ENCODE data around the gene C16orf95. TPM values are rescaled to one million over a fixed set of nuclear protein-coding genes. Genes with fewer than 3 reads are reported as not detected.

The C16orf95 gene
- total RNA-seq, 2 donors from 2014 or later: 6.4 to 7.8 TPM

DNA sequence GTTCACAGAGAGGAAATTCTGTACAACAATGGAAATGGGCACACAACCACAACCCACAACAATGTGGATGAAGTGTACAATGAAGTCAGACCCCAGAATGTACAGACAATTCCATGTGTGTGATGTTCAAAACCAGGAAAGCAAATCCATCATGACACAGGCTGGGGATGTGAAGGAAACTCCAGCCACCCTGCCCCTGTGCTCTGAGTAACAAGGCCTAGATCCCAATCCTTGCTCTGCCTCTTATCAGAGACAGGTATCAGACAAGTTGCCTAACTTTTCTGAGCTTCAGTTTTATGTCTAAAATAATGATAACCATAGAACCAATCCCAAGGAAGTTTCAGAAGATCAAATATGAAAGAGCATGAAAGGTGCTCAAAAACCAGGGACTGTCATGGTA, 1.8 kb upstream of the C16orf95 start:
- no peak for DNase-seq
- Mint-ChIP-seq H3K36me3 (ENCODE audit: low read depth) (no peaks in the 10 kb centered on the region), H3K27ac (no peak overlapping the region), H3K9me3 (no peaks in the 10 kb centered on the region), H3K4me3 (peak overlapping the region; percentile 94), H3K4me1 (peaks cover 8% of the 10 kb centered on the region), H3K27me3 (ENCODE audit: insufficient read depth) (no peaks in the 10 kb centered on the region)
- no peaks in the 10 kb centered on the region for H3K36me3 ChIP-seq (ENCODE audit: control insufficient read depth, insufficient read depth, low read length)
- TF ChIP-seq, protein P1, sequence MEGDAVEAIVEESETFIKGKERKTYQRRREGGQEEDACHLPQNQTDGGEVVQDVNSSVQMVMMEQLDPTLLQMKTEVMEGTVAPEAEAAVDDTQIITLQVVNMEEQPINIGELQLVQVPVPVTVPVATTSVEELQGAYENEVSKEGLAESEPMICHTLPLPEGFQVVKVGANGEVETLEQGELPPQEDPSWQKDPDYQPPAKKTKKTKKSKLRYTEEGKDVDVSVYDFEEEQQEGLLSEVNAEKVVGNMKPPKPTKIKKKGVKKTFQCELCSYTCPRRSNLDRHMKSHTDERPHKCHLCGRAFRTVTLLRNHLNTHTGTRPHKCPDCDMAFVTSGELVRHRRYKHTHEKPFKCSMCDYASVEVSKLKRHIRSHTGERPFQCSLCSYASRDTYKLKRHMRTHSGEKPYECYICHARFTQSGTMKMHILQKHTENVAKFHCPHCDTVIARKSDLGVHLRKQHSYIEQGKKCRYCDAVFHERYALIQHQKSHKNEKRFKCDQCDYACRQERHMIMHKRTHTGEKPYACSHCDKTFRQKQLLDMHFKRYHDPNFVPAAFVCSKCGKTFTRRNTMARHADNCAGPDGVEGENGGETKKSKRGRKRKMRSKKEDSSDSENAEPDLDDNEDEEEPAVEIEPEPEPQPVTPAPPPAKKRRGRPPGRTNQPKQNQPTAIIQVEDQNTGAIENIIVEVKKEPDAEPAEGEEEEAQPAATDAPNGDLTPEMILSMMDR (conservative IDR thresholded peaks at IDR 0.05): no peak
- H3K4me1 ChIP-seq (ENCODE audit: control insufficient read depth, insufficient read depth, low read length): no peaks in the 10 kb centered on the region
- no peaks in the 10 kb centered on the region for H3K27me3 ChIP-seq (ENCODE audit: control insufficient read depth, insufficient read depth, low read length, poor library complexity, severe bottlenecking)
- no peak overlapping the region for H3K27ac ChIP-seq (ENCODE audit: low read depth, low read length)
- no peak overlapping the region for H3K4me3 ChIP-seq (ENCODE audit: low read length)
- no peak overlapping the region for H3K9ac ChIP-seq (ENCODE audit: extremely low read depth, low read length, poor library complexity, severe bottlenecking)
- H3K9me3 ChIP-seq (ENCODE audit: control insufficient read depth, low read length): no peaks in the 10 kb centered on the region

DNA sequence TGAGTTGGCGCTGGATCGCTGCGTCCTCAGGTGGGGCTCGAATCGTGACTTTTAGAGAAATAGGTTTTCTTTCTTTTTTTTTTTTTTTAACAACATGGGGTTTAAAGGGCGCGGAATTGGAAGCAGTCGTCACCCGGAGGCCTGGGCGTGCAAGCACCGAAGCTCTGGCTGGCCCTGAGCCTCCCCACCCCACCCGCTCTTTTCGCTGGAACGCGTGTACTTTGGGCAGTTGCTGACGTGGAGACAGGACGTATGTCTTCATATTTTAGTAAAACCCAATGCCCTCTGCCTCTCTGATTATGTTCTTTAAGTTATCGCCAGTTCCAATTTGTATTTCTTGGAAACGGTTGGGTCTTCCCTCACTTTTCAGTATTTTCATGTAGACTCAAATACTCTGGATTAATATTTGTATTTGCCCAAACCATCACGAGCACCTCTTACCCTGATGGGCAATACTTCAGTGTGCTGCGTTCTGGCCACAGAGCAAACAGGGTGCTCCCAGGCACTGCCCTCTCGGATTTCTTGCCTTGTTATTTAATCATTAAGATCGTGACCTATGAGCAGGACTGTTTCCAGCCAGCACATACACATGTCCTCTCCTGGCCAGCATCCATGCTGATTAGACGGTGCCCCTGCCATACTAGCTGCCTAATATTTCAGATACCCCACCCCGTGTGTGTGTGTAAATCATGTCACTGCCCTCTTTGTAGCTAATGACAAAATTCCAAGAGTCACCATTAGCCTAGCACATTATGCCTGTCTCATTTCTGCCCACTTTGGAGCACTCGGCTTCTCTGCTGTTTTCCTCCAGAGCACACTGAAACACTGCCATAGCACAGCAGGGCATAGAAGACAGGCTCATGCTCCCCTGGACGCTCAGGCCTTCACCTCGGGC, 805 bp upstream of the C16orf95 start:
- Mint-ChIP-seq H3K36me3 (ENCODE audit: low read depth) (no peaks in the 10 kb centered on the region), H3K27ac (peak overlapping the region; percentile 96), H3K27me3 (ENCODE audit: insufficient read depth) (no peaks in the 10 kb centered on the region), H3K4me1 (peaks cover 8% of the 10 kb centered on the region), H3K9me3 (no peaks in the 10 kb centered on the region), H3K4me3 (peak overlapping the region; percentile 94)
- WGBS, 2 experiments (ENCODE audit: insufficient coverage in 1 of 2, insufficient read length in 1 of 2): 15 to 22% methylated on average over 13 to 26 of the region's 28 CpGs
- Histone ChIP-seq H3K9ac (ENCODE audit: extremely low read depth, low read length, poor library complexity, severe bottlenecking) (peak overlapping the region; percentile 90), H3K27ac (ENCODE audit: low read depth, low read length) (peak overlapping the region; percentile 61), H3K4me1 (ENCODE audit: control insufficient read depth, insufficient read depth, low read length) (no peaks in the 10 kb centered on the region), H3K36me3 (ENCODE audit: control insufficient read depth, insufficient read depth, low read length) (no peaks in the 10 kb centered on the region), H3K9me3 (ENCODE audit: control insufficient read depth, low read length) (no peaks in the 10 kb centered on the region), H3K27me3 (ENCODE audit: control insufficient read depth, insufficient read depth, low read length, poor library complexity, severe bottlenecking) (no peaks in the 10 kb centered on the region), H3K4me3 (ENCODE audit: low read length) (peak overlapping the region; percentile 90)
- TF ChIP-seq, protein P1 (conservative IDR thresholded peaks at IDR 0.05): no peak
- DNase-seq: no peak

DNA sequence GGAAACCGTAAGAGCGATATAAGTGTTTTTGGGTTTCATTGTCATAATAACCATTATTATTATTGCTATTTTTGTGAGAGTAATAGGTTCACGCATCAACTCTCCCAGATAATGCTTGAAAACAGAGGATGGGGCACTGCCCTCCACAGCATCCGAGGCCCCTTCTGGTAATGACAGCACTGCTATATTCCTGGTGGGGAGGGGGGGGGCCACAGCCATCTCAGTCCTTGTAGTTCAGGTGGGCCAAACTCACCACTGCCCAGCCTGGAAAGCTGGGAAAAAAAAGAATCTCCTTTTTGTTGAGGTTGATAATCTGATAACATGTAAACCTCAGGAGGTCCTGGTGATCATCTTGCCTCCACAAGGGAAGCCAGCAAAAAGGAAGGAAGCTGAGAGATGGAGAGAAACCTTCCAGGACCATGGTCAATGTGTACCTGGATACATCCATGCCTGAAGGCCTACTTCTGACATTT, 706 bp downstream of the C16orf95 start:
- H3K27me3 Mint-ChIP-seq (ENCODE audit: insufficient read depth): no peaks in the 10 kb centered on the region
- peak overlapping the region; percentile 94 for H3K4me3 Mint-ChIP-seq
- Histone ChIP-seq H3K9ac (ENCODE audit: extremely low read depth, low read length, poor library complexity, severe bottlenecking) (peak overlapping the region; percentile 90), H3K27ac (ENCODE audit: low read depth, low read length) (peak overlapping the region; percentile 84), H3K4me1 (ENCODE audit: control insufficient read depth, insufficient read depth, low read length) (no peaks in the 10 kb centered on the region), H3K27me3 (ENCODE audit: control insufficient read depth, insufficient read depth, low read length, poor library complexity, severe bottlenecking) (no peaks in the 10 kb centered on the region), H3K9me3 (ENCODE audit: control insufficient read depth, low read length) (no peaks in the 10 kb centered on the region), H3K36me3 (ENCODE audit: control insufficient read depth, insufficient read depth, low read length) (no peaks in the 10 kb centered on the region), H3K4me3 (ENCODE audit: low read length) (peak overlapping the region; percentile 90)
- WGBS, 2 experiments (ENCODE audit: insufficient coverage in 1 of 2, insufficient read length in 1 of 2): 95 to 100% methylated on average over 1 to 3 of the region's 4 CpGs
- DNase-seq: no peak
- peak overlapping the region; percentile 96 for H3K27ac Mint-ChIP-seq
- TF ChIP-seq, protein P1 (conservative IDR thresholded peaks at IDR 0.05): no peak
- H3K4me1 Mint-ChIP-seq: peaks cover 8% of the 10 kb centered on the region
- no peaks in the 10 kb centered on the region for H3K9me3 Mint-ChIP-seq
- H3K36me3 Mint-ChIP-seq (ENCODE audit: low read depth): no peaks in the 10 kb centered on the region

All from endodermal cell (in vitro differentiated cells).